Caco-2 (cell line): Measurements from ENCODE around the gene MAST4. TPM values are rescaled to one million over a fixed set of nuclear protein-coding genes. Genes with fewer than 3 reads are reported as not detected.

Source experiments
- BruUV-seq: library from RNA; stranded (reverse); fragments of 400-500 nt; replicated peaks from 2 replicates; lab custom pipeline; 2021; lab: Mats Ljungman, UMichigan
- CTCF ChIA-PET: fragments of 300-600 bp; sonication (Branson Sonifier 250); formaldehyde crosslinking; loops from one replicate; lab custom pipeline; 2022; ENCODE audit warnings: antibody characterized with exemption; lab: Charles Lee
- POLR2A ChIA-PET: fragments of 300-600 bp; sonication (Branson Sonifier 250); formaldehyde crosslinking; loops from one replicate; lab custom pipeline; 2022; ENCODE audit warnings: antibody characterized with exemption; lab: Charles Lee
- DNase-seq, 2 experiments: peaks; one replicate each; pipeline versions ENCODE4 v3.0.0 to v3.0.0-alpha.2; 2020 to 2022
- H3K27me3 ChIP-seq: replicated peaks from 2 replicates; pipeline ENCODE4 v1.6.0; 2011; ENCODE audit warnings: low read length; ENCODE audit not compliant: control insufficient read depth, insufficient read depth
- H3K36me3 ChIP-seq: 2 replicates; pipeline ENCODE4 v1.5.1; 2011; ENCODE audit warnings: low read length; ENCODE audit not compliant: control insufficient read depth, insufficient read depth
- H3K4me1 ChIP-seq: fragments of 250-450 bp; sonication (Bioruptor Pico); 2 replicates; pipeline ENCODE4 v1.5.1; 2020; ENCODE audit warnings: mild to moderate bottlenecking
- H3K4me3 ChIP-seq: 2 replicates; pipeline ENCODE4 v1.5.1; 2011; ENCODE audit warnings: low read depth, mild to moderate bottlenecking, control low read depth, low read length
- H3K9me3 ChIP-seq: fragments of 250-450 bp; sonication (Bioruptor Pico); 2 replicates; pipeline ENCODE4 v1.5.1; 2020; ENCODE audit warnings: mild to moderate bottlenecking, moderate library complexity
- H3K27ac Mint-ChIP-seq: one replicate; pipeline ENCODE4 v1.8.0; 2022; ENCODE audit warnings: mixed read lengths; ENCODE audit not compliant: unreplicated experiment
- H3K27me3 Mint-ChIP-seq: one replicate; pipeline ENCODE4 v1.8.0; 2022; ENCODE audit warnings: mixed read lengths; ENCODE audit not compliant: insufficient read depth, unreplicated experiment
- H3K36me3 Mint-ChIP-seq: one replicate; pipeline ENCODE4 v1.8.0; 2022; ENCODE audit warnings: mild to moderate bottlenecking, mixed read lengths; ENCODE audit not compliant: insufficient read depth, unreplicated experiment
- H3K4me1 Mint-ChIP-seq: one replicate; pipeline ENCODE4 v1.8.0; 2022; ENCODE audit warnings: low read depth, mixed read lengths; ENCODE audit not compliant: unreplicated experiment
- H3K4me3 Mint-ChIP-seq: one replicate; pipeline ENCODE4 v1.8.0; 2022; ENCODE audit warnings: mild to moderate bottlenecking, moderate library complexity, mixed read lengths; ENCODE audit not compliant: unreplicated experiment
- H3K9me3 Mint-ChIP-seq: one replicate; pipeline ENCODE4 v1.8.0; 2022; ENCODE audit warnings: mixed read lengths; ENCODE audit not compliant: unreplicated experiment
- intact Hi-C: fragments of 100-400 bp; cut with micrococcal nuclease; formaldehyde crosslinking; loops from one replicate; pipeline ENCODE4 v1.10.0; 2022; ENCODE audit not compliant: unreplicated experiment
- total RNA-seq: library from RNA; stranded (reverse); gene quantifications from 2 replicates; pipeline ENCODE4 v1.2.3, GENCODE V29; 2022
- TF ChIP-seq, protein P1 (sequence below), 2 experiments: fragments of 200-600 bp in 1 of 2; IDR thresholded peaks; 1 replicate in 1 of 2; 2 replicates in 1 of 2; pipeline versions ENCODE4 v1.5.1 to v1.8.0; 2011 to 2022; ENCODE audit warnings: antibody characterized with exemption in 1 of 2, control low read depth in 1 of 2, inconsistent platforms in 1 of 2, low read depth in 1 of 2, low read length in 1 of 2, mild to moderate bottlenecking in 1 of 2, moderate library complexity in 1 of 2; ENCODE audit not compliant: insufficient read depth in 1 of 2, severe bottlenecking in 1 of 2, unreplicated experiment in 1 of 2

Gene MAST4
- total RNA-seq, 1 experiment from 2014 or later, result 17.8 TPM

DNA sequence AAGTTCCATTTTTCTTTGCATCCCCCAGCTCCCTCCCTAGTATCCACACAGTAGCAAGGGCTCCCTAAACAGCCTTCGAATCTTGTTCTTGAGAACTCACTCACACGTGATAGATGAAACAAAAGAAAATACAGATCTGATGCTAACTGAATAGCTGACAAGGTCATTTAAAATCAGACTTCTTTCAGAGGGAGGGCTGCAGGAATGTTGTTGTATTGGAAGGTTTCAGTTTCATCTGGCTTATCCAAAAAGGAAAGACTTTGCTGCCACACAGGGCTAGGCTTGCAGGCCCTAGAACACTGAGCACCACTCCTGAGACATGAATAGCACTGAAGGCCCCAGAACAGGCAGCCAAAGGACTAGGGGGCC lies 597.2 kb downstream of the MAST4 start:
- POLR2A ChIA-PET, result no interaction called here
- TF ChIP-seq, protein P1, sequence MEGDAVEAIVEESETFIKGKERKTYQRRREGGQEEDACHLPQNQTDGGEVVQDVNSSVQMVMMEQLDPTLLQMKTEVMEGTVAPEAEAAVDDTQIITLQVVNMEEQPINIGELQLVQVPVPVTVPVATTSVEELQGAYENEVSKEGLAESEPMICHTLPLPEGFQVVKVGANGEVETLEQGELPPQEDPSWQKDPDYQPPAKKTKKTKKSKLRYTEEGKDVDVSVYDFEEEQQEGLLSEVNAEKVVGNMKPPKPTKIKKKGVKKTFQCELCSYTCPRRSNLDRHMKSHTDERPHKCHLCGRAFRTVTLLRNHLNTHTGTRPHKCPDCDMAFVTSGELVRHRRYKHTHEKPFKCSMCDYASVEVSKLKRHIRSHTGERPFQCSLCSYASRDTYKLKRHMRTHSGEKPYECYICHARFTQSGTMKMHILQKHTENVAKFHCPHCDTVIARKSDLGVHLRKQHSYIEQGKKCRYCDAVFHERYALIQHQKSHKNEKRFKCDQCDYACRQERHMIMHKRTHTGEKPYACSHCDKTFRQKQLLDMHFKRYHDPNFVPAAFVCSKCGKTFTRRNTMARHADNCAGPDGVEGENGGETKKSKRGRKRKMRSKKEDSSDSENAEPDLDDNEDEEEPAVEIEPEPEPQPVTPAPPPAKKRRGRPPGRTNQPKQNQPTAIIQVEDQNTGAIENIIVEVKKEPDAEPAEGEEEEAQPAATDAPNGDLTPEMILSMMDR (IDR thresholded peaks at IDR 0.05; ENCODE audit: insufficient read depth in 1 of 2, low read depth in 1 of 2, low read length in 1 of 2, severe bottlenecking in 1 of 2, unreplicated experiment in 1 of 2), result no peak
- no peaks in the 10 kb centered on the region for H3K4me1 Mint-ChIP-seq
- intact Hi-C loops, result no loop called here
- no peaks in the 10 kb centered on the region for H3K36me3 Mint-ChIP-seq
- Histone ChIP-seq H3K36me3 (no peaks in the 10 kb centered on the region), H3K4me3 (no peak overlapping the region), H3K9me3 (no peaks in the 10 kb centered on the region), H3K27me3 (no peaks in the 10 kb centered on the region; the same call in 1 of the 2 replicates), H3K4me1 (no peaks in the 10 kb centered on the region)
- no TSS peak for BruUV-seq
- CTCF ChIA-PET, result no interaction called here
- DNase-seq, result no peak
- no peak overlapping the region for H3K27ac Mint-ChIP-seq
- H3K27me3 Mint-ChIP-seq, result no peaks in the 10 kb centered on the region
- no peaks in the 10 kb centered on the region for H3K9me3 Mint-ChIP-seq
- H3K4me3 Mint-ChIP-seq, result no peak overlapping the region

GRCh38 chr5:67194166-67194565 lies 598.0 kb downstream of the MAST4 start:
- ChIA-PET POLR2A (no interaction called here), CTCF (no interaction called here)
- Mint-ChIP-seq H3K4me3 (no peak overlapping the region), H3K4me1 (no peaks in the 10 kb centered on the region), H3K27ac (no peak overlapping the region), H3K27me3 (no peaks in the 10 kb centered on the region), H3K36me3 (no peaks in the 10 kb centered on the region), H3K9me3 (no peaks in the 10 kb centered on the region)
- H3K4me3 ChIP-seq, result no peak overlapping the region
- intact Hi-C loops, result no loop called here
- H3K4me1 ChIP-seq, result no peaks in the 10 kb centered on the region
- TF ChIP-seq, protein P1 (IDR thresholded peaks at IDR 0.05; ENCODE audit: insufficient read depth in 1 of 2, low read depth in 1 of 2, low read length in 1 of 2, severe bottlenecking in 1 of 2, unreplicated experiment in 1 of 2), result no peak
- no peak for DNase-seq
- no peaks in the 10 kb centered on the region; the same call in 1 of the 2 replicates for H3K27me3 ChIP-seq
- H3K9me3 ChIP-seq, result no peaks in the 10 kb centered on the region
- BruUV-seq, result no TSS peak
- H3K36me3 ChIP-seq, result no peaks in the 10 kb centered on the region

DNA sequence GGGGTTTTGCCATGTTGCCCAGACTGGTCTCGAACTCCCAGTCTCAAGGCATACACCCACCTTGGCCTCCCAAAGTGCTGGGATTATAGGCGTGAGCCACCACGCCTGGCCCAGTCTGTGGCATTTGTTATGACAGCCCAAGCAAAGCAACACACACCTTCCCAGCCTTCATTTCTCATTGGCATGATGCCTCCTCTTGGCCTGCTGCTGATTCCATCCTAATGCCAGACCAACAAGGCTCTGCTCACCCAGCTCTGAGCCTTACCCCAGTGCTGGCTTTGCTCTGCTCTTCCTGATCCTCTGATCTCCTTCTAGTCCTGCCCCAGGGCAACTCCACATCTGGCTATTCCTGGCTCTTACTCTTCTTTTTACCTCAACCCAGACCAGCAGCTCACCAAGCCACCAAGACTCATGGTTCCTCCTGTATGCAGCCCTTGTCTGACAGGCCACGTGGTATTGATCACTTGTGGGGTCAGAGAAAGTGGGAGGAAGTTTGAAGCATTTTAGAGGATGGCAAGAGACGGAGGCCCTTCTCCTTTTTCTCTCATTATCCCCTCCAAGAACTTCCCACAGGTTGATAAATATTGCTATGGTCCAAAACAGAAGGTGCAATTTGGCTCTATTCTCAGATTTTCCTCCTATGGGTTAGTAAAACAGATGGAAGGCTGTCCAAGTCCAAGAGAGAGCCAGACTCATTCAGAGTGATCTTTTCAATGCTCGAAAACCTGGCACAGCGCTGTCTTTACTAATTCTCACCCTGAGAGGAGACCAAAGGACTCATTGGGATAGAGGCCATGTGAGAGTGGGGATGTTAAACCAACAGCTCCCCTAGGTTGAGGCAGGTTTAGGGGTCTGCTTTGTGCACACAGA lies 599.4 kb downstream of the MAST4 start:
- CTCF ChIA-PET, result no interaction called here
- Mint-ChIP-seq H3K9me3 (peaks cover 2% of the 10 kb centered on the region), H3K4me3 (no peak overlapping the region), H3K27ac (no peak overlapping the region), H3K4me1 (no peaks in the 10 kb centered on the region), H3K36me3 (no peaks in the 10 kb centered on the region), H3K27me3 (no peaks in the 10 kb centered on the region)
- H3K4me3 ChIP-seq, result no peak overlapping the region
- TF ChIP-seq, protein P1 (IDR thresholded peaks at IDR 0.05; ENCODE audit: insufficient read depth in 1 of 2, low read depth in 1 of 2, low read length in 1 of 2, severe bottlenecking in 1 of 2, unreplicated experiment in 1 of 2), result no peak
- H3K27me3 ChIP-seq, result no peaks in the 10 kb centered on the region; the same call in 1 of the 2 replicates
- no peaks in the 10 kb centered on the region for H3K4me1 ChIP-seq
- BruUV-seq, result no TSS peak
- DNase-seq, result no peak
- intact Hi-C loops, result no loop called here
- POLR2A ChIA-PET, result no interaction called here
- H3K9me3 ChIP-seq, result peaks cover 2% of the 10 kb centered on the region; the same call in 1 of the 2 replicates
- H3K36me3 ChIP-seq, result no peaks in the 10 kb centered on the region
